Psoas muscle (tissue), 8 donors: Measurements from ENCODE around the gene LMAN1L. TPM values are rescaled to one million over a fixed set of nuclear protein-coding genes. Genes with fewer than 3 reads are reported as not detected.

ENCODE experiments used
- ATAC-seq, 4 donors: fragments of 200-7000 bp; cut with Tn5 transposase; one replicate each; pipeline ENCODE4 v1.9.1; 2020; ENCODE audit warnings: moderate library complexity in 3 of 4, mild to moderate bottlenecking in 2 of 4
- DNase-seq, 2 donors: peaks; one replicate each; pipeline ENCODE4 v3.0.0-alpha.2; 2020
- H3K27ac ChIP-seq: fragments of 200-600 bp; one replicate; pipeline ENCODE4 v1.8.0; 2022
- H3K27me3 ChIP-seq, 3 donors: fragments of 200-600 bp in 1 of 3; one replicate each; pipeline versions ENCODE4 v1.6.1 to v1.8.0; 2013 to 2022; ENCODE audit warnings: low read length in 2 of 3, mild to moderate bottlenecking in 2 of 3, moderate library complexity in 1 of 3; ENCODE audit not compliant: insufficient read depth in 3 of 3
- H3K36me3 ChIP-seq, 2 donors: fragments of 200-600 bp in 1 of 2; one replicate each; pipeline versions ENCODE4 v1.6.1 to v1.8.0; 2013 to 2022; ENCODE audit warnings: low read depth in 1 of 2, mild to moderate bottlenecking in 1 of 2, moderate library complexity in 1 of 2; ENCODE audit not compliant: insufficient read depth in 1 of 2
- H3K4me1 ChIP-seq: fragments of 200-600 bp; one replicate; pipeline ENCODE4 v1.8.0; 2022
- H3K4me3 ChIP-seq: fragments of 200-600 bp; one replicate; pipeline ENCODE4 v1.8.0; 2022; ENCODE audit warnings: mild to moderate bottlenecking
- H3K9me3 ChIP-seq: fragments of 200-600 bp; one replicate; pipeline ENCODE4 v1.8.0; 2022
- WGBS, 3 donors: extraction: QIAGEN DNeasy Blood & Tissue Kit; methylation state at CpG; one replicate each; pipeline versions ENCODE4 v1.1.6 to v1.1.7; 2013; 5-methylcytosine and 5-hydroxymethylcytosine counted together
- intact Hi-C, 2 donors: fragments of 100-400 bp; cut with DNase I; formaldehyde crosslinking; loops; one replicate each; pipeline versions ENCODE4 v1.11.0 to v1.14.2; 2022
- polyA plus RNA-seq, 3 donors: library from polyadenylated mRNA; stranded (reverse); fragments of 200-250 nt; gene quantifications; one replicate each; pipeline ENCODE4 v1.2.3, GENCODE V29; 2013
- total RNA-seq, 4 donors: library from RNA; stranded (reverse); fragmentation: NEBNext Ultra II Directional in 2 of 4; extraction: Animal tissue kit (Norgen Biotek cat#: 25700) in 2 of 4; gene quantifications; one replicate each; pipeline versions ENCODE4 v1.2.1 to v1.2.4, GENCODE V29; 2021 to 2023
- TF ChIP-seq, protein P1 (sequence below): fragments of 200-600 bp; IDR thresholded peaks from one replicate; pipeline ENCODE4 v1.8.0; 2022; ENCODE audit warnings: antibody characterized with exemption
- donor health status: healthy with polysubstance abuse.
- donor health status: DM: no; HTN: no; CAD: no; lungs with moderate emphysema.
- donor health status: Bipolar disorder and iron deficiency.
- donor health status: healthy.
- donor health status: DM: yes; HTN: yes; CAD: no.
- donor health status: DM: no; HTN: no; CAD: no.
- donor health status: DM: no; HTN: no; CAD: no.
- donor health status: DM: yes; HTN: yes; CAD: no.

Gene LMAN1L
- total and polyA plus RNA-seq, 7 donors, result 0.36 to 0.66 TPM; not detected in 5

DNA sequence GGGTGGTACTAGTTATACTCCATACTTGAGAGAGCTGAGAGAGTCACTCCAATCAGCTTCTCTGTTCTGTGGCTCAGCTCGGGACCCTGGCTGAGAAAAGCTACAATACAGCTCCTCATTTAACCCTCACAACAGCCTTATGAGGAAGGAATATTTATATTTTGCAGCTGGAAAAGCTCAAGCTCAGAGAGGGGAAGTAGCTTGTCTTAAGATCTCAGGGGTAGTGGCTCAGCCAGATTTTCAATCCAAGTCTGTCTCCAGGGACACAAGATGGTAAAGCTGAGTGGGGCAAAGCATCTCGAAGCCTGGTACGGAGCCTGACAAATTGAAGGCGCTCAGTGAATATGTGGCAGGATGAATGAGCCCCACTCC, 45.7 kb downstream of the LMAN1L start:
- TF ChIP-seq, protein P1, sequence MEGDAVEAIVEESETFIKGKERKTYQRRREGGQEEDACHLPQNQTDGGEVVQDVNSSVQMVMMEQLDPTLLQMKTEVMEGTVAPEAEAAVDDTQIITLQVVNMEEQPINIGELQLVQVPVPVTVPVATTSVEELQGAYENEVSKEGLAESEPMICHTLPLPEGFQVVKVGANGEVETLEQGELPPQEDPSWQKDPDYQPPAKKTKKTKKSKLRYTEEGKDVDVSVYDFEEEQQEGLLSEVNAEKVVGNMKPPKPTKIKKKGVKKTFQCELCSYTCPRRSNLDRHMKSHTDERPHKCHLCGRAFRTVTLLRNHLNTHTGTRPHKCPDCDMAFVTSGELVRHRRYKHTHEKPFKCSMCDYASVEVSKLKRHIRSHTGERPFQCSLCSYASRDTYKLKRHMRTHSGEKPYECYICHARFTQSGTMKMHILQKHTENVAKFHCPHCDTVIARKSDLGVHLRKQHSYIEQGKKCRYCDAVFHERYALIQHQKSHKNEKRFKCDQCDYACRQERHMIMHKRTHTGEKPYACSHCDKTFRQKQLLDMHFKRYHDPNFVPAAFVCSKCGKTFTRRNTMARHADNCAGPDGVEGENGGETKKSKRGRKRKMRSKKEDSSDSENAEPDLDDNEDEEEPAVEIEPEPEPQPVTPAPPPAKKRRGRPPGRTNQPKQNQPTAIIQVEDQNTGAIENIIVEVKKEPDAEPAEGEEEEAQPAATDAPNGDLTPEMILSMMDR, result no peak
- DNase-seq (no peak), ATAC-seq (no peak)
- Histone ChIP-seq H3K36me3 (peaks cover 0 to 11% of the 10 kb centered on the region in 2 donors), H3K27ac (peak overlapping the region; percentile 69), H3K4me1 (peaks cover 45% of the 10 kb centered on the region), H3K4me3 (no peak overlapping the region), H3K9me3 (no peaks in the 10 kb centered on the region), H3K27me3 (no peaks in the 10 kb centered on the region)
- 65 to 86% (median 73%) methylated on average over 4 of the region's 4 CpGs for WGBS, 3 donors
- intact Hi-C loops, result loop anchor here in 1 of 2 donors (5.0 kb wide), 1 partner anchor 44 kb away; no protein-coding TSS in a partner anchor

DNA sequence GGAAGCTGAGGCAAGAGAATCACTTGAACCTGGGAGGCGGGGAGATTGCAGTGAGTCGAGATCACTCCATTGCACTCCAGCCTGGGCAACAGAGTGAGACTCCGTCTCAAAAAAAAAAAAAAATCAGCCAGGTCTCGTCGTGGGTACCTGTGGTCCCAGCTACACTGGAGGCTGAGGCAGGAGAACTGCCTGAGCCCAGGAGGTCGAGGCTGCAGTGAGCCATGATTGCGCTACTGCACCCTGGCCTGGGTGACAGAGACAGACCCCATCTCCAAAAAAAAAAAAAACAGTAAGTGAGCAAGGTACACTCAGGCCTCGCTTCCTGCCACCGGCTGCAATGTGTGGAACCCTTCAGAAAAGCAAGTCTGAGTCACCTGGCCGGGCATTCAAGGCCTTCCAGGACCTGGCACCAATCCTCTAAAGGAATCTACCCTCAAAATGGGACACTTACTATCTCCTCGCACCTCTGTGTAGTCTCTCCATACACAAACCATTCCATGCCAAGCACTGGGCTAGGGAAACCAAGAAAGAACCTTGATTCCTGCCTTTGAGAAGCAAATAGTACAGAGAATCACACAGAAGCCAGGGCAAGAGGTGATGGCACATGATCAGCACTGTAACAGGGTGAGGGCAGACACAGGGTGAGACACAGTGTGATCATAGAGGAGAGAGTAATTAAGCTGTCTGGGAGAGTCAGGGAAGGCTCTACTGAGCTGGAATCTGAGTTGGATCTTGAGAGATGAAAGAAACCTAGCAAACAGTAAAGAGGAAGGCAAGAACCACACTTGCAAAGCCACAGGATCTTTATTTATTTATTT, 50.8 kb downstream of the LMAN1L start:
- TF ChIP-seq, protein P1, result no peak
- peak; percentile 37 to 64 (median 58) for ATAC-seq

DNA sequence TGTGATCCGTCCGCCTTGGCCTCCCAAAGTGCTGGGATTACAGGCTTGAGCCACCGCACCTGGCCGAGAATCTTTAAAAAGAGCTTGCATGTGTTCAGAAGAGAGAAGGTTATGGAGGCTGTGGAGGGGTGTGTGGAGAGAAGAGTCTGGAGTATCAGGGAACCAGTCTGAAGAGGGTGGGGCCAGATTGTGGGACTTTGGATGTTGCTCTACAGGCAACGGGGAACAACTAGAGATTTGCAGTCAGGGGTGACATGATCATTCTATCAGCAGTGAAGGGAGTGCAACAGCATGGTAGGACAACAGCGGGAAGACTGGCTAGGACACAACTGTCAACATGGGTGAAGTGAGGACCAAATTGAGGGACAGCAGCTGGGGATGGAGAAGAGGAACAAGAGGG, 51.7 kb downstream of the LMAN1L start:
- H3K4me1 ChIP-seq, result peaks cover 55% of the 10 kb centered on the region
- no peak overlapping the region for H3K27ac ChIP-seq

More for the DNA sequence above, 50.8 kb downstream of the LMAN1L start:
- WGBS, 3 donors, result 79 to 84% (median 82%) methylated on average over 11 of the region's 11 CpGs
- peaks cover 50% of the 10 kb centered on the region for H3K4me1 ChIP-seq
- no peak for DNase-seq
- H3K9me3 ChIP-seq, result no peaks in the 10 kb centered on the region
- H3K4me3 ChIP-seq, result no peak overlapping the region
- peaks cover 0 to 5% of the 10 kb centered on the region in 2 donors for H3K36me3 ChIP-seq
- H3K27me3 ChIP-seq, result no peaks in the 10 kb centered on the region
- intact Hi-C loops, result no loop called here
- H3K27ac ChIP-seq, result peak overlapping the region; percentile 53

DNA sequence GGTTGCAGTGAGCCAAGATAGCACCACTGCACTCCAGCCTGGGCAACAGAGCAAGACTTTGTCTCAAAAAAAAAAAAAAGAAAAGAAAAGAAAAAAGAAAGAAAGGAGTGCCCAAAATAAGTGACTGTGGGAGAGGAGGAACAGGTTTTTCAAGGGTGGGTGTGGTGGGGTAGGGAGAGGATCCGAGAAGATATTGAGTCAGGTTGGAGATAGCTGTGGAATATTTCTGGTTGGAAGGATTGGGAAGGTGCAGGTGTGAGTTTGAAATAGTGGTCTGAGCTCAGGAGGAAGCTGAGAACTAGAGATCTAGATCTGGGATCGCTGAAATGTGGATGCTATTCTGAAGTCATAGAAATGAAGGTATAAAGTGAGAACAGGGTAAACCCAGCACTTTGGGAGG, 52.7 kb downstream of the LMAN1L start:
- peaks cover 0 to 5% of the 10 kb centered on the region in 2 donors for H3K36me3 ChIP-seq
- H3K9me3 ChIP-seq, result no peaks in the 10 kb centered on the region
- 89 to 95% (median 92%) methylated on average over 2 of the region's 2 CpGs for WGBS, 3 donors
- no peaks in the 10 kb centered on the region for H3K27me3 ChIP-seq
- intact Hi-C loops, result no loop called here
- H3K4me1 ChIP-seq, result peaks cover 56% of the 10 kb centered on the region
- ATAC-seq (no peak), DNase-seq (no peak)
- H3K4me3 ChIP-seq, result no peak overlapping the region
- TF ChIP-seq, protein P1, result no peak
- no peak overlapping the region for H3K27ac ChIP-seq

More for the DNA sequence above, 51.7 kb downstream of the LMAN1L start:
- Histone ChIP-seq H3K9me3 (no peaks in the 10 kb centered on the region), H3K27me3 (no peaks in the 10 kb centered on the region), H3K4me3 (no peak overlapping the region), H3K36me3 (peaks cover 0 to 5% of the 10 kb centered on the region in 2 donors)
- intact Hi-C loops, result no loop called here
- DNase-seq (no peak), ATAC-seq (no peak)
- WGBS, 3 donors, result 78 to 87% (median 81%) methylated on average over 6 of the region's 6 CpGs
- TF ChIP-seq, protein P1, result no peak
